NCI-H2081 (cell line): ENCODE measurements around the gene RSPO1.

Experiments used
- DNase-seq, 2 experiments: peaks; one replicate each; lab custom pipeline; 2025; lab: John Stamatoyannopoulos, UW

The RSPO1 gene

GRCh38 chr1:37564892-37565291 is 69.8 kb downstream of the RSPO1 start:
- DNase-seq, result no peak

GRCh38 chr1:37562984-37563383 is 71.7 kb downstream of the RSPO1 start:
- no peak for DNase-seq
